Karpas-422 (cell line): ENCODE data around the gene TMC3. TPM values are rescaled to one million over a fixed set of nuclear protein-coding genes. Genes with fewer than 3 reads are reported as not detected.

Experiments used
- DNase-seq: peaks from one replicate; pipeline ENCODE4 v3.0.0-alpha.2; 2015
- H2AFZ ChIP-seq: fragments of 200-600 bp; sonication (generic); 2 replicates; pipeline ENCODE4 v1.6.1; 2014; ENCODE audit warnings: antibody characterized with exemption, low read length, mixed read lengths
- H3K27ac ChIP-seq: fragments of 200-600 bp; sonication (generic); 2 replicates; pipeline ENCODE4 v1.5.1; 2014; ENCODE audit warnings: mild to moderate bottlenecking, low read length, moderate library complexity
- H3K27me3 ChIP-seq: fragments of 200-600 bp; sonication (generic); 2 replicates; pipeline ENCODE4 v1.6.1; 2014; ENCODE audit warnings: low read length, mixed read lengths
- H3K36me3 ChIP-seq: fragments of 200-600 bp; sonication (generic); 2 replicates; pipeline ENCODE4 v1.6.1; 2014; ENCODE audit warnings: low read length, mixed read lengths; ENCODE audit not compliant: insufficient read depth
- H3K4me1 ChIP-seq: fragments of 200-600 bp; sonication (generic); 2 replicates; pipeline ENCODE4 v1.6.1; 2014; ENCODE audit warnings: mild to moderate bottlenecking, low read length, mixed read lengths
- H3K4me2 ChIP-seq: fragments of 200-600 bp; sonication (generic); 2 replicates; pipeline ENCODE4 v1.6.1; 2014; ENCODE audit warnings: low read length, low read depth, mild to moderate bottlenecking; ENCODE audit not compliant: poor library complexity, severe bottlenecking
- H3K4me3 ChIP-seq: fragments of 200-600 bp; sonication (generic); 2 replicates; pipeline ENCODE4 v1.5.1; 2014; ENCODE audit warnings: mild to moderate bottlenecking, antibody characterized with exemption, low read length, mixed read lengths
- H3K79me2 ChIP-seq: fragments of 200-600 bp; sonication (generic); 2 replicates; pipeline ENCODE4 v1.6.1; 2014; ENCODE audit warnings: mild to moderate bottlenecking, low read length, mixed read lengths
- H3K9ac ChIP-seq: fragments of 200-600 bp; sonication (generic); 2 replicates; pipeline ENCODE4 v1.6.0; 2014; ENCODE audit warnings: low read length
- H3K9me2 ChIP-seq: fragments of 200-600 bp; sonication (generic), shearing (Covaris generic); replicated peaks from 2 replicates; pipeline ENCODE4 v1.6.0; 2014; ENCODE audit warnings: mild to moderate bottlenecking, low read length, moderate library complexity; ENCODE audit not compliant: insufficient read depth
- H3K9me3 ChIP-seq: fragments of 300-700, 200-600 bp; sonication (generic); 2 replicates; pipeline ENCODE4 v1.6.1; 2014; ENCODE audit warnings: low read length, mixed read lengths
- H4K20me1 ChIP-seq: fragments of 200-600 bp; sonication (generic); 2 replicates; pipeline ENCODE4 v1.6.1; 2014; ENCODE audit warnings: mild to moderate bottlenecking, antibody characterized with exemption, low read length, low read depth; ENCODE audit not compliant: insufficient read depth
- total RNA-seq: library from RNA; depleted of rRNA; stranded (reverse); fragments of >200 nt; shearing (Covaris generic); gene quantifications from 2 replicates; pipeline ENCODE4 v1.2.3, GENCODE V29; 2014; ENCODE audit warnings: low replicate concordance

The TMC3 gene
- total RNA-seq, 1 experiment from 2014 or later, result not detected

DNA sequence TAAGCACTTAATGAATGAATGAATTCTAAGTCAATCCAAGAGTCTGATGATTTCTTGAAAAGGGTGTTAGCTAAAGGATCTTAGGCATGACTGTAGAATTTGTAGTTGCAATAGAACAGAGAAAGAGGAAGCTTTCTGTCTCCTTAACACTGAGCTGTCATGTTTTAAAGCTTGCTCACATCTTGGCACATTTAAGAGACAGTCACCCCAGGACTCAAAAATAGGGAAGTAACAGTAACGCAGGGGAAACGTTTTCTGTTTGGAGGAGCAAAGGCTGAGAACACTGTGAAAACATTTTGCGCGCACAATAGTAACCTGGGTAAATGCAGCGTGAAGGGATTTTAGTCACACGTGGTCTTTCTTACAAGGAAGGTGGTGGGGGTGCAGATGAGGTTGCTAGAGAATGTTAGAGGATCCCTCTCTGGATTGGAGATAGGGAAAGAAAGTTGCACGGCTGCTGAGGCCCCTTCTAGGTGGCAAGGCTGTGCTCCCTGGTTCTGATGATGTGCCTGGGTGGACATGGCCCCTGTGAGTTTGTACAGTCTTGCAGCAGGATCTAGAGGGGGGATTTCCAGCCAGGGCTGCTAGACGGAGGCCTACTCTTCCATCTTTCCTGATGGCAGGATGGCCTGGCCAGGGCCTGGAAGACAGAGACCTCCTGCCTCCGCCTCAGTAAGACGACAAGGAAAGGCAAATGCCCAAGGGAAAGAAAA is 62.1 kb downstream of the TMC3 start:
- Histone ChIP-seq H3K79me2 (no peaks in the 10 kb centered on the region), H3K4me3 (no peak overlapping the region), H3K36me3 (no peaks in the 10 kb centered on the region), H3K27me3 (no peaks in the 10 kb centered on the region), H3K9me3 (no peaks in the 10 kb centered on the region), H2AFZ (no peak overlapping the region), H3K9ac (0 out of 2 replicates have a peak overlapping the region, but pooled peaks have one; percentile 1), H3K9me2 (no peaks in the 10 kb centered on the region), H3K4me1 (peaks cover 7% of the 10 kb centered on the region), H4K20me1 (no peaks in the 10 kb centered on the region), H3K4me2 (no peak overlapping the region), H3K27ac (no peak overlapping the region; the same call in 1 of the 2 replicates)
- DNase-seq, result peak; percentile 51

DNA sequence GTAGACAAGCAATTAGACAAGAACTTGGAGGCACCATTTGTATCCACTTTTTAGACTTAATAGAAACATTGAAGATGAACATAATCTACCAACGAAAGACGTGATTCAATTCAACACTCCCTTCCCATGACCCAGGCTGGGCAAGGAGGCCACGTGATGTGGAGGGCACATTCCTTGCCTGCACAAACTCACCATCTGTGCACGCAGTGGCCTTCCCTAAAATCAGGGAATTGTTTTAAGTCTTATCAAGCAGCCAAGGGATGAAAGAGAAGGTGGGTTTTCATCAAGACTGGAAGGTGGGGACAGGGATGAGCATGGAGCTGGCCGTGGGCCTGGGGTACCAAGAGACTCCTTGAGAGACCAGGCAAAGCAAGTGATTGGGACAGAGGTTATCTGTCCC is 63.5 kb downstream of the TMC3 start:
- peaks cover 7% of the 10 kb centered on the region for H3K4me1 ChIP-seq
- no peaks in the 10 kb centered on the region for H3K9me2 ChIP-seq
- H2AFZ ChIP-seq, result no peak overlapping the region
- H3K4me3 ChIP-seq, result no peak overlapping the region
- H3K9ac ChIP-seq, result no peak overlapping the region
- H3K36me3 ChIP-seq, result no peaks in the 10 kb centered on the region
- H3K27me3 ChIP-seq, result no peaks in the 10 kb centered on the region
- H3K9me3 ChIP-seq, result no peaks in the 10 kb centered on the region
- H3K4me2 ChIP-seq, result no peak overlapping the region
- no peaks in the 10 kb centered on the region for H4K20me1 ChIP-seq
- DNase-seq, result no peak
- no peak overlapping the region for H3K27ac ChIP-seq
- H3K79me2 ChIP-seq, result no peaks in the 10 kb centered on the region

DNA sequence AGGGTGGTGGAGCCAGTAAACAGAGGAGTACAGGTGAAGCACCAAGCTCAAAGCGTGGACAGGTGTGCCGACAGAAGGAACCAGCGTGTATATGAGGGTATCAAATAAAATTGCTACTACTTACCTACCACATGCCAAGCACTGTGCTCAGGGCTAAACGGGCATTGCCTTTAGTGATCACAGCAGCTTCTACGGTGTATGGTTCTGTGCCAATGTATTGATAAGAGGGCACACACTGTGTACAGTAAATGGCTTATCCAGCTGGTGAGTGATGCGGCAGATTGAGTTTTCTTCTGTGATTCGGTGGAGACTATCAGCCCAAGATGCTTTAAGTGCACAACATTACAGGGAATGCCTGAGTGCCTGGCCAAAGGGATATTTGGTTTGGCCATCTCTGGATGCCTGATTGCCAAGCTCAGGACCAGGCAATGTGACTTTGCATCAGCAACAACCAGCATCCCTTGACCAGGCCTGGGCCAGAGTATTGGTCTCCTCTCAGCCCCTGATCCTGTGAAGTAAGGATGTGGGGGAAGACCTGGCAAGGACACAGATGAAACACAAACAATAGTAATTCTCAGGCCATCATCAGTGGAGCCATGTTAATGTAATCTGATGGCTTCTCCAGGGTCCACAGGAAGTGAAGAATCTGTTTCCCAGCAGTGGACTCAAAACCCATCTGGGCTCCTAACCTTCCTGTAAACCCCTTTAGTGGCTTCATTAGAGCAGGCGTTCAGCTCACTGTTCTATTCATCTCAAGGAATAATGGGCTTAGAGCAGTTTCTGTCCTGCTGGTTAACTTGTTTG is 64.2 kb downstream of the TMC3 start:
- Histone ChIP-seq H3K9me2 (no peaks in the 10 kb centered on the region), H3K4me3 (no peak overlapping the region), H3K36me3 (no peaks in the 10 kb centered on the region), H3K9ac (no peak overlapping the region), H4K20me1 (no peaks in the 10 kb centered on the region), H2AFZ (no peak overlapping the region), H3K27me3 (no peaks in the 10 kb centered on the region), H3K79me2 (no peaks in the 10 kb centered on the region), H3K9me3 (no peaks in the 10 kb centered on the region), H3K27ac (no peak overlapping the region), H3K4me1 (peaks cover 7% of the 10 kb centered on the region), H3K4me2 (no peak overlapping the region)
- no peak for DNase-seq

DNA sequence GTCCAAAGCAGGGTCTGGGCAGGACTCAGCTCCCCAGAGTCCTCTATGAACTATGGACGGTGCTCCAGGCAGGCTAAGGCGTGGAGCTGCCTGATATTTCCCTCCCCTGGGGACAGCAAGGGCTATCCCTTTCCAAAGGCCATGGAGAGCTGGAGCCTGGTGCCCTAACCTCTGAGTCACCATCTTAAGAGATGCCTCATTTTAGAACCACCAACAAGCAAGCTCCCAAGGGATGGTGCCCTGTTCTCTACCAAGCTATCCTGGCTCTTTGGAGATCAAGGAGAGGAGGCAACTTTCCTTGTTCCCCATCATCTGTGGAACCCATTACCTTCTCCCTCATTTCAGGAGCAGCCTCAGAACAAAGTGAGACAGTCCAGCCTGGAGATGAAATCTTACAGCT is 65.8 kb downstream of the TMC3 start:
- no peak for DNase-seq
- H3K9ac ChIP-seq, result no peak overlapping the region
- no peaks in the 10 kb centered on the region for H4K20me1 ChIP-seq
- H3K36me3 ChIP-seq, result no peaks in the 10 kb centered on the region
- H3K27me3 ChIP-seq, result no peaks in the 10 kb centered on the region
- no peak overlapping the region for H3K4me3 ChIP-seq
- H3K4me2 ChIP-seq, result no peak overlapping the region
- H3K27ac ChIP-seq, result no peak overlapping the region
- H3K9me2 ChIP-seq, result no peaks in the 10 kb centered on the region
- no peak overlapping the region for H2AFZ ChIP-seq
- no peaks in the 10 kb centered on the region for H3K79me2 ChIP-seq
- H3K9me3 ChIP-seq, result no peaks in the 10 kb centered on the region
- peaks cover 13% of the 10 kb centered on the region for H3K4me1 ChIP-seq

DNA sequence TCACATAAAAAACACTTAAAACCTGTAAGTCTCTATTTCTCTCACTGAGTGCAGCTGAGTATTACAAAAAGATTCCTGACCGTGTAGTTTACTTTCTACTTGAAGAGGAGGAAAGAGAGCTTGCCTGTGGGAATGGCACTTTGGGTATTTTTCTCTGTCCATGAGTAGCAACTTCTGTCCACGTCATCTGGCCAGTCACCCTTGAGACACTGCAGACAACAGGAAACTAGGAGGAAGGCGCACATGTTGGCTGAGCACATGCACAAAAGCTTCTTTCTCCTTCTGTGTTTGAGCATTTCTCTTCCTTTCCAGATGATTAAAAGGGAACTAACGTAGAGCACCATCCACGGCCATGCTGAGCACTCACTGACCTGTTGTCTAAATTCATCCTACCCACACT is 69.8 kb downstream of the TMC3 start:
- Histone ChIP-seq H3K4me1 (peaks cover 27% of the 10 kb centered on the region), H4K20me1 (no peaks in the 10 kb centered on the region), H3K9me3 (no peaks in the 10 kb centered on the region), H3K27me3 (no peaks in the 10 kb centered on the region), H2AFZ (no peak overlapping the region), H3K27ac (no peak overlapping the region), H3K79me2 (no peaks in the 10 kb centered on the region), H3K4me3 (no peak overlapping the region), H3K36me3 (no peaks in the 10 kb centered on the region), H3K9me2 (no peaks in the 10 kb centered on the region), H3K9ac (no peak overlapping the region), H3K4me2 (no peak overlapping the region)
- DNase-seq, result no peak

DNA sequence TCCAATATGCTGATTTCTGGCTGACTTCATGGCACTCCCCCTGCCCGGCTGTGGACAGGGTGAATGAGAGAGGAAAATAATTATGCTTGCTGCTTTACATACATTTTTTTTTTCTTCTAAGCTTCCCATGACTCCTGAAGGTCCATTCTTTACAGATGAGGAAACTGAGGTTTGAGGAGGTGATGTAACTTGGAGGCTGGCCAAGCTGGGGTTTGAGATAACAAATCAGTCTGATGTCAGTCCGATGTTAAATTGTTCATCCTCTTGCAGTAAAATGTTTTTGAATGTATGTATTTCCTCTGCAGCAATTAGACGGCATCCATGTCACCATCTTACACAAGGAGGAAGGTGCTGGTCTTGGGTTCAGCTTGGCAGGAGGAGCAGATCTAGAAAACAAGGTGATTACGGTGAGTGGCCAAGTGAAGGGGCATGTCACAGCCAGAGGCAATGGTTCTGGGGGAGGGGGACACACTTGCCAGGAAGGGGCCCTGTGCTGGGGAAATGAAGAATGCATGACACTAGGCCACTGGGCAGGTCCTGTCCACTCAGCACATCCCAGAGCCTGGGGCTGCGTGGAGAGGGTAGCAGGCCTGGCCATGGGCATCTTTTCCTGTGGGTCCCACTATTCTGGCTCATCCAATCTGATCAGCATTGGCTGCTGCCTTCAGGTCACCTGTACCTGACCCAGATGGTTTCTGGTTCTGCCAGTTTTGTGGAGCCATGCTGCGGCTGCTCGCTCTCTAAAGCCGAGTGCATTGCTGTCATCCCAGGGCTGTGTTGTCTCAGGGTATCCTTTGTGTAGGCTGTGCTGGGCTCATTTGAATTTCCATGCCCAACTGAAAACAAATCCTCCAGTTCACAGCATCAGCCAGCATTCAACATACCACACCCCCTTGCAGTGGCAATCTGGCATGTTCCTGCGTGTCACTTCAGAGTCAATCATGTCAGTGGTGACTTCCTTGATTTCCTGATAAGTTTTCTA is 70.5 kb downstream of the TMC3 start:
- no peaks in the 10 kb centered on the region for H4K20me1 ChIP-seq
- DNase-seq, result no peak
- peaks cover 27% of the 10 kb centered on the region for H3K4me1 ChIP-seq
- H3K27ac ChIP-seq, result no peak overlapping the region
- no peaks in the 10 kb centered on the region for H3K9me3 ChIP-seq
- no peaks in the 10 kb centered on the region for H3K27me3 ChIP-seq
- H3K36me3 ChIP-seq, result no peaks in the 10 kb centered on the region
- no peaks in the 10 kb centered on the region for H3K79me2 ChIP-seq
- H2AFZ ChIP-seq, result no peak overlapping the region
- H3K4me2 ChIP-seq, result peak overlapping the region; percentile 28
- H3K4me3 ChIP-seq, result no peak overlapping the region
- H3K9ac ChIP-seq, result 0 out of 2 replicates have a peak overlapping the region, but pooled peaks have one; percentile 12
- H3K9me2 ChIP-seq, result no peaks in the 10 kb centered on the region

DNA sequence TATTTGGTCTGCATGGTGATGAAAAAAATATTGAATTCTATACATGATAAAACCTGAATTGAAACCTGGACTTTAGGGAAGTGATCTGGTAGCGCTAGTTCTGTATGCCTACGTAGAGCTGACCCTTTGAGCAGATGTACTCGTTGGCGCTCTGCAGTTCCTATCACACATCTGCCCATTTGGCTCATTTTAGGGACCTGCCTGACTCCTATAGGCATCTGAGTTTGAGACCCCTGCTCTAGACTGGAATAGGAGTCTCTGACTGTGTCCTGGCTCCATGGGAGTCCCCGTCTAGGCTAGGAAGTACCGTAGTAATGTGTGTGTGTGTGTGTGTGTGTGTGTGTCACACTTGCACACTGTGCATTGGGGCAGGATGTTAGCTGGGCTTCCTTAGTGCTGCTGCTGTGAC is 71.3 kb downstream of the TMC3 start:
- no peaks in the 10 kb centered on the region for H3K9me3 ChIP-seq
- H3K79me2 ChIP-seq, result no peaks in the 10 kb centered on the region
- 0 out of 2 replicates have a peak overlapping the region, but pooled peaks have one; percentile 12 for H3K9ac ChIP-seq
- no peaks in the 10 kb centered on the region for H3K9me2 ChIP-seq
- peak; percentile 59 for DNase-seq
- H3K4me2 ChIP-seq, result peak overlapping the region; percentile 28
- peak overlapping the region; percentile 26; the same call in 1 of the 2 replicates for H2AFZ ChIP-seq
- no peaks in the 10 kb centered on the region for H4K20me1 ChIP-seq
- no peaks in the 10 kb centered on the region for H3K36me3 ChIP-seq
- H3K27me3 ChIP-seq, result no peaks in the 10 kb centered on the region
- peak overlapping the region; percentile 36 for H3K27ac ChIP-seq
- H3K4me1 ChIP-seq, result peaks cover 27% of the 10 kb centered on the region
- no peak overlapping the region for H3K4me3 ChIP-seq
